HepG2 (cell line): ENCODE data around the gene INO80B. TPM values are rescaled to one million over a fixed set of nuclear protein-coding genes. Genes with fewer than 3 reads are reported as not detected.
A peak's percentile ranks its signal among the peaks of the same experiment; 100 is the strongest.

Experiments
- NFE2L1 ChIP-seq: sonication (generic); formaldehyde crosslinking; IDR thresholded peaks from 2 replicates; pipeline ENCODE4 v1.4.0; 2020; ENCODE audit warnings: missing genetic modification reagents, mild to moderate bottlenecking, borderline replicate concordance
- PRDM4 ChIP-seq: sonication (generic); formaldehyde crosslinking; IDR thresholded peaks from 2 replicates; pipeline ENCODE4 v1.9.0; 2021; ENCODE audit warnings: missing genetic modification reagents, borderline replicate concordance
- STAG1 ChIP-seq: sonication (generic); formaldehyde crosslinking; IDR thresholded peaks from 2 replicates; pipeline ENCODE4 v1.4.0; 2020; ENCODE audit warnings: missing genetic modification reagents
- ZNF430 ChIP-seq: sonication (generic); formaldehyde crosslinking; IDR thresholded peaks from 2 replicates; pipeline ENCODE4 v1.9.0; 2021; ENCODE audit warnings: mild to moderate bottlenecking, missing genetic modification reagents
- ZNF607 ChIP-seq: sonication (generic); formaldehyde crosslinking; IDR thresholded peaks from 2 replicates; pipeline ENCODE4 v1.5.1; 2020; ENCODE audit warnings: missing genetic modification reagents, mild to moderate bottlenecking, borderline replicate concordance
- ZNF777 ChIP-seq: sonication (generic); formaldehyde crosslinking; IDR thresholded peaks from 2 replicates; pipeline ENCODE4 v1.4.0; 2020; ENCODE audit warnings: missing genetic modification reagents
- ZNF780A ChIP-seq: sonication (generic); formaldehyde crosslinking; IDR thresholded peaks from 2 replicates; pipeline ENCODE4 v1.8.0; 2022; ENCODE audit warnings: mild to moderate bottlenecking, missing genetic modification reagents, moderate library complexity
- ZNF782 ChIP-seq: sonication (generic); formaldehyde crosslinking; IDR thresholded peaks from 2 replicates; pipeline ENCODE4 v1.4.0; 2020; ENCODE audit warnings: missing genetic modification reagents, mild to moderate bottlenecking, borderline replicate concordance
- polyA plus RNA-seq, 8 experiments: library from polyadenylated mRNA; depleted of rRNA in 3 of 8; stranded (reverse) in 7 of 8; unstranded in 1 of 8; fragments of >200 nt; fragmentation: Illumina TruSeq in 4 of 8; extraction: Trizol in 4 of 8; gene quantifications; 2 replicates each; pipeline versions ENCODE4 v1.2.1 to v1.2.3, GENCODE V29; 2011 to 2016; ENCODE audit warnings: low read depth in 4 of 8, missing spikeins in 1 of 8, mixed read lengths in 1 of 8; ENCODE audit not compliant: insufficient read depth in 1 of 8
- total RNA-seq, 5 experiments: library from RNA; depleted of rRNA; stranded (reverse); fragments of >200 nt; fragmentation: Illumina TruSeq; extraction: Trizol; gene quantifications; 2 replicates each; pipeline ENCODE4 v1.2.3, GENCODE V29; 2016; ENCODE audit warnings: low read depth in 1 of 5
- TF ChIP-seq, protein P1 (sequence below): sonication (generic); formaldehyde crosslinking; IDR thresholded peaks from 2 replicates; pipeline ENCODE4 v1.5.0; 2020; ENCODE audit warnings: mild to moderate bottlenecking, missing genetic modification reagents, borderline replicate concordance
- TF ChIP-seq, protein P2 (sequence below): sonication (generic); formaldehyde crosslinking; IDR thresholded peaks from 2 replicates; pipeline ENCODE4 v1.4.0; 2020; ENCODE audit warnings: missing genetic modification reagents, borderline replicate concordance
- TF ChIP-seq, protein P3 (sequence below): sonication (generic); formaldehyde crosslinking; IDR thresholded peaks from 2 replicates; pipeline ENCODE4 v1.5.0; 2020; ENCODE audit warnings: mild to moderate bottlenecking, low read depth, missing genetic modification reagents, borderline replicate concordance
- TF ChIP-seq, protein P4 (sequence below): sonication (generic); formaldehyde crosslinking; IDR thresholded peaks from 2 replicates; pipeline ENCODE4 v1.5.0; 2020; ENCODE audit warnings: mild to moderate bottlenecking, missing genetic modification reagents

INO80B gene
- total and polyA plus RNA-seq, 2 of the 13 experiments (the other 11 are each of a cell fraction or from before 2014, with no cell fraction given): 6.2 to 14.5 TPM

- no peak for TF ChIP-seq PRDM4
- TF ChIP-seq, protein P1, sequence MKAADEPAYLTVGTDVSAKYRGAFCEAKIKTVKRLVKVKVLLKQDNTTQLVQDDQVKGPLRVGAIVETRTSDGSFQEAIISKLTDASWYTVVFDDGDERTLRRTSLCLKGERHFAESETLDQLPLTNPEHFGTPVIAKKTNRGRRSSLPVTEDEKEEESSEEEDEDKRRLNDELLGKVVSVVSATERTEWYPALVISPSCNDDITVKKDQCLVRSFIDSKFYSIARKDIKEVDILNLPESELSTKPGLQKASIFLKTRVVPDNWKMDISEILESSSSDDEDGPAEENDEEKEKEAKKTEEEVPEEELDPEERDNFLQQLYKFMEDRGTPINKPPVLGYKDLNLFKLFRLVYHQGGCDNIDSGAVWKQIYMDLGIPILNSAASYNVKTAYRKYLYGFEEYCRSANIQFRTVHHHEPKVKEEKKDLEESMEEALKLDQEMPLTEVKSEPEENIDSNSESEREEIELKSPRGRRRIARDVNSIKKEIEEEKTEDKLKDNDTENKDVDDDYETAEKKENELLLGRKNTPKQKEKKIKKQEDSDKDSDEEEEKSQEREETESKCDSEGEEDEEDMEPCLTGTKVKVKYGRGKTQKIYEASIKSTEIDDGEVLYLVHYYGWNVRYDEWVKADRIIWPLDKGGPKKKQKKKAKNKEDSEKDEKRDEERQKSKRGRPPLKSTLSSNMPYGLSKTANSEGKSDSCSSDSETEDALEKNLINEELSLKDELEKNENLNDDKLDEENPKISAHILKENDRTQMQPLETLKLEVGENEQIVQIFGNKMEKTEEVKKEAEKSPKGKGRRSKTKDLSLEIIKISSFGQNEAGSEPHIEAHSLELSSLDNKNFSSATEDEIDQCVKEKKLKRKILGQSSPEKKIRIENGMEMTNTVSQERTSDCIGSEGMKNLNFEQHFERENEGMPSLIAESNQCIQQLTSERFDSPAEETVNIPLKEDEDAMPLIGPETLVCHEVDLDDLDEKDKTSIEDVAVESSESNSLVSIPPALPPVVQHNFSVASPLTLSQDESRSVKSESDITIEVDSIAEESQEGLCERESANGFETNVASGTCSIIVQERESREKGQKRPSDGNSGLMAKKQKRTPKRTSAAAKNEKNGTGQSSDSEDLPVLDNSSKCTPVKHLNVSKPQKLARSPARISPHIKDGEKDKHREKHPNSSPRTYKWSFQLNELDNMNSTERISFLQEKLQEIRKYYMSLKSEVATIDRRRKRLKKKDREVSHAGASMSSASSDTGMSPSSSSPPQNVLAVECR (CRISPR knock-in tag): peak; percentile 91
- TF ChIP-seq, protein P2, sequence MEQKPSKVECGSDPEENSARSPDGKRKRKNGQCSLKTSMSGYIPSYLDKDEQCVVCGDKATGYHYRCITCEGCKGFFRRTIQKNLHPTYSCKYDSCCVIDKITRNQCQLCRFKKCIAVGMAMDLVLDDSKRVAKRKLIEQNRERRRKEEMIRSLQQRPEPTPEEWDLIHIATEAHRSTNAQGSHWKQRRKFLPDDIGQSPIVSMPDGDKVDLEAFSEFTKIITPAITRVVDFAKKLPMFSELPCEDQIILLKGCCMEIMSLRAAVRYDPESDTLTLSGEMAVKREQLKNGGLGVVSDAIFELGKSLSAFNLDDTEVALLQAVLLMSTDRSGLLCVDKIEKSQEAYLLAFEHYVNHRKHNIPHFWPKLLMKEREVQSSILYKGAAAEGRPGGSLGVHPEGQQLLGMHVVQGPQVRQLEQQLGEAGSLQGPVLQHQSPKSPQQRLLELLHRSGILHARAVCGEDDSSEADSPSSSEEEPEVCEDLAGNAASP: peak; percentile 97
- TF ChIP-seq, protein P3, sequence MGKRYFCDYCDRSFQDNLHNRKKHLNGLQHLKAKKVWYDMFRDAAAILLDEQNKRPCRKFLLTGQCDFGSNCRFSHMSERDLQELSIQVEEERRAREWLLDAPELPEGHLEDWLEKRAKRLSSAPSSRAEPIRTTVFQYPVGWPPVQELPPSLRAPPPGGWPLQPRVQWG (CRISPR knock-in tag): no peak
- TF ChIP-seq ZNF780A: 0 out of 2 replicates have a peak, but pooled peaks have one; percentile 26
- TF ChIP-seq ZNF777 (CRISPR knock-in tag): peak; percentile 91
- TF ChIP-seq ZNF782 (CRISPR knock-in tag): peak; percentile 94; the same call in 1 of the 2 replicates
- TF ChIP-seq, protein P4, sequence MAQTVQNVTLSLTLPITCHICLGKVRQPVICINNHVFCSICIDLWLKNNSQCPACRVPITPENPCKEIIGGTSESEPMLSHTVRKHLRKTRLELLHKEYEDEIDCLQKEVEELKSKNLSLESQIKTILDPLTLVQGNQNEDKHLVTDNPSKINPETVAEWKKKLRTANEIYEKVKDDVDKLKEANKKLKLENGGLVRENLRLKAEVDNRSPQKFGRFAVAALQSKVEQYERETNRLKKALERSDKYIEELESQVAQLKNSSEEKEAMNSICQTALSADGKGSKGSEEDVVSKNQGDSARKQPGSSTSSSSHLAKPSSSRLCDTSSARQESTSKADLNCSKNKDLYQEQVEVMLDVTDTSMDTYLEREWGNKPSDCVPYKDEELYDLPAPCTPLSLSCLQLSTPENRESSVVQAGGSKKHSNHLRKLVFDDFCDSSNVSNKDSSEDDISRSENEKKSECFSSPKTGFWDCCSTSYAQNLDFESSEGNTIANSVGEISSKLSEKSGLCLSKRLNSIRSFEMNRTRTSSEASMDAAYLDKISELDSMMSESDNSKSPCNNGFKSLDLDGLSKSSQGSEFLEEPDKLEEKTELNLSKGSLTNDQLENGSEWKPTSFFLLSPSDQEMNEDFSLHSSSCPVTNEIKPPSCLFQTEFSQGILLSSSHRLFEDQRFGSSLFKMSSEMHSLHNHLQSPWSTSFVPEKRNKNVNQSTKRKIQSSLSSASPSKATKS (CRISPR knock-in tag): no peak
- TF ChIP-seq ZNF430 (CRISPR knock-in tag): no peak
- no peak for TF ChIP-seq NFE2L1 (CRISPR knock-in tag)
- peak; percentile 84 for TF ChIP-seq ZNF607 (CRISPR knock-in tag)
- TF ChIP-seq STAG1 (CRISPR knock-in tag): peak; percentile 64
Measured at GRCh38 chr2:74507145-74507925, 52.4 kb downstream of the INO80B start, which contains the start of gene PCGF1 (continued).
